ENCODE measurements around the gene SCYGR8.

SCYGR8 gene

GRCh38 chr2:227783404-227784138 is 37.9 kb downstream of the SCYGR8 start:
- no peak for DNase-seq (ENCODE audit: low spot score)
- TF ChIP-seq CTCF (IDR thresholded peaks at IDR 0.05): no peak
- Histone ChIP-seq H3K27ac (peak overlapping the region in 1 of 2 donors; percentile 28), H3K4me3 (no peak overlapping the region)

GRCh38 chr2:227785293-227785692 is 39.6 kb downstream of the SCYGR8 start:
- no peak for DNase-seq (ENCODE audit: low spot score)
- no peak overlapping the region for H3K27ac ChIP-seq
- no peak for TF ChIP-seq CTCF (IDR thresholded peaks at IDR 0.05)
- H3K4me3 ChIP-seq: no peak overlapping the region

GRCh38 chr2:227788561-227789018 is 42.9 kb downstream of the SCYGR8 start:
- no peak for DNase-seq (ENCODE audit: low spot score)
- Histone ChIP-seq H3K4me3 (no peak overlapping the region), H3K27ac (no peak overlapping the region)
- no peak for TF ChIP-seq CTCF (IDR thresholded peaks at IDR 0.05)

GRCh38 chr2:227789803-227790202 is 44.1 kb downstream of the SCYGR8 start:
- Histone ChIP-seq H3K4me3 (no peak overlapping the region), H3K27ac (no peak overlapping the region)
- no peak for DNase-seq (ENCODE audit: low spot score)
- no peak for TF ChIP-seq CTCF (IDR thresholded peaks at IDR 0.05)

- DNase-seq (ENCODE audit: low spot score): no peak
- H3K27ac ChIP-seq: no peak overlapping the region
- H3K4me3 ChIP-seq: no peak overlapping the region
- TF ChIP-seq CTCF (IDR thresholded peaks at IDR 0.05): no peak
Measured at GRCh38 chr2:227793148-227793712, 47.5 kb downstream of the SCYGR8 start.

Data from coronary artery (tissue), 2 donors.